ENCODE data around the gene MAP7. TPM values are rescaled to one million over a fixed set of nuclear protein-coding genes. Genes with fewer than 3 reads are reported as not detected.

Gene MAP7
- total RNA-seq, 1 donor, result 0.36 TPM

DNA sequence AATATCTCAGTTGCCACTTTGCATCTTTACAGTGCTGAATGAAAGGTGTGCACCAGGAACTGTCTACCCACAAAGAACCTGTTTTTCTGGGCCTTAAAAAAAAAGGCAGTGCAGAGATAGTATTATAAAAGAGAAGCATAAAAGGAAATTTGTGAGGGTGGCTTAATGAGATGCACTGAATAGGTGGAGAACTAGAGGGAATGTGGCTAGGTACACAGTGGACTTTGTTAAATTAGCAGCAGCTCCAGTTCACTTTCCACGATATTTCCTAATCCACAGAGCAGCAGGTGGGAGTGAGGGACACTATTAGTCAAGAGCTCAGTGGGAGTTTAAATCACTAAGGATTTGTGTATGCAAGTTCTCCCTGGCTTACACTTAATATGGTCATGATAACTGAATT lies 38.8 kb downstream of the MAP7 start:
- DNase-seq (ENCODE audit: low read depth), result no peak
- no peak overlapping the region for H3K4me3 ChIP-seq (ENCODE audit: low read depth, low read length)
- TF ChIP-seq, protein P1, sequence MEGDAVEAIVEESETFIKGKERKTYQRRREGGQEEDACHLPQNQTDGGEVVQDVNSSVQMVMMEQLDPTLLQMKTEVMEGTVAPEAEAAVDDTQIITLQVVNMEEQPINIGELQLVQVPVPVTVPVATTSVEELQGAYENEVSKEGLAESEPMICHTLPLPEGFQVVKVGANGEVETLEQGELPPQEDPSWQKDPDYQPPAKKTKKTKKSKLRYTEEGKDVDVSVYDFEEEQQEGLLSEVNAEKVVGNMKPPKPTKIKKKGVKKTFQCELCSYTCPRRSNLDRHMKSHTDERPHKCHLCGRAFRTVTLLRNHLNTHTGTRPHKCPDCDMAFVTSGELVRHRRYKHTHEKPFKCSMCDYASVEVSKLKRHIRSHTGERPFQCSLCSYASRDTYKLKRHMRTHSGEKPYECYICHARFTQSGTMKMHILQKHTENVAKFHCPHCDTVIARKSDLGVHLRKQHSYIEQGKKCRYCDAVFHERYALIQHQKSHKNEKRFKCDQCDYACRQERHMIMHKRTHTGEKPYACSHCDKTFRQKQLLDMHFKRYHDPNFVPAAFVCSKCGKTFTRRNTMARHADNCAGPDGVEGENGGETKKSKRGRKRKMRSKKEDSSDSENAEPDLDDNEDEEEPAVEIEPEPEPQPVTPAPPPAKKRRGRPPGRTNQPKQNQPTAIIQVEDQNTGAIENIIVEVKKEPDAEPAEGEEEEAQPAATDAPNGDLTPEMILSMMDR (IDR thresholded peaks at IDR 0.05; ENCODE audit: insufficient read depth, low read length), result no peak

DNA sequence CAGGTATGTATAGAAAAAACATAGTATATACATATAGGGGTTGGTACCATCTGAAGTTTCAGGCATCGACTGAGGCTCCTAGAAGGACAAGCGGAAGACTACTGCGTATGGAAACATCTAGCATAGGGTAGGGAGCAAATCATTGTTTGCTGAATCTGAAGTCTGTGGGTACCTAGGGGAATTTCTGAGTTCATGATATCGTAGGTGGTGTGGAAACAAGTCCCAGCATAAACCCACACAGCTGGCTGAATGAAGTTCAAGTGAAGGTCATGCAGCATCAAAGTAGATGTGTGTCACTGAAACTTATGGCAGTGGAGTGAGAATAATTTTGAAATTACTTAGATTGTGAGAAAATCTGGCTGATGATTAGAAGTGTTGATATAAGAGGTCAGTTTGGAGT lies 39.4 kb downstream of the MAP7 start:
- no peak overlapping the region for H3K4me3 ChIP-seq (ENCODE audit: low read depth, low read length)
- TF ChIP-seq, protein P1 (IDR thresholded peaks at IDR 0.05; ENCODE audit: insufficient read depth, low read length), result no peak
- no peak for DNase-seq (ENCODE audit: low read depth)

DNA sequence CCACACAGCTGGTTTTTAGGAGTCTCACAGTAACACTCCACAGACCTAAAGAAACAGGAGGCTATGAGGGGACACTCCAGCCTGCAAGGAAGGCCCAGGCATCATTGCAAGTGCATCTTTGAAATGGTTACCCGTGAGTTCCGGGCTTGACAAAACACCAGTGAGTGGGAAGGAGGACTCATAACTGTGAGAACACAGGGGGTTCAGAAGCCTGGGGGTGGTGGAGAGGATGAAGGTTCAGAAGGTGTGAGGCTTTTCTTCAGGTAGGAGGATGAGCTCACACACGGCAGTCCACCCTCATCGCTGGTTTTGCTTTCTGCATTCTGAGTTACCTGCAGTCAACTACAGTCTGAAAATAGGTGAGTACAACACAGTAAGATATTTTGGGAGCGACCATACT lies 39.9 kb downstream of the MAP7 start:
- TF ChIP-seq, protein P1 (IDR thresholded peaks at IDR 0.05; ENCODE audit: insufficient read depth, low read length), result no peak
- no peak for DNase-seq (ENCODE audit: low read depth)
- no peak overlapping the region for H3K4me3 ChIP-seq (ENCODE audit: low read depth, low read length)

DNA sequence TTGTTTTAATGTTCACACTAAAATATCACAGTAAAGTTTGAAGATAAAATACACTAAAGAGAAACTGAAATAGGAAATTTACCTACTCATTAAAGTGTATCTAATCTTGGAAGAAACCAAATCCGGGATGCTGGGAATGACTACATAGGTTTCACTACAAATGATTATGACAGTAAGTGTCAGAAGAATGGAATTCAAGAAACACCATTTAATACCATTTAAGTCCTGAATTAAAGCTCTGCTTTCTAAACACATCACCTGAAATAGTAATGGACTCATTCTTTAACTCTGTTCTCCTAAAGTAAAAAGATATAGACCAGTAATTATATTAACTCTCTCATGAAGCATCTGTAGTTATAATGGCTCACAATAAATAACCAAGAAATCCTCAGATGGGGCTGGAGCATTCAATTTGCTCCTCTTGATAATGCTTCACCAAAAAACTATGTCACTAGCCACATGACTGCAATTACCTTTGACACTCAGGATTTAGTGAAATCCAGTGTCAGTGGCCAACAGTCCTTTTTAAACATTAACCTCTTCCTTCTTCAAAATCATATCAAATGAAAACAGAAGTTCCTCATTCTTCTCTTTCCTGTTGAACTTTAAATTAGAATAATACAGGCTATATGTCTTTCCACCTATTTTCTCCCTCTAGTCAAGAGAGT lies 41.4 kb downstream of the MAP7 start:
- TF ChIP-seq, protein P1 (IDR thresholded peaks at IDR 0.05; ENCODE audit: insufficient read depth, low read length), result no peak
- no peak for DNase-seq (ENCODE audit: low read depth)

DNA sequence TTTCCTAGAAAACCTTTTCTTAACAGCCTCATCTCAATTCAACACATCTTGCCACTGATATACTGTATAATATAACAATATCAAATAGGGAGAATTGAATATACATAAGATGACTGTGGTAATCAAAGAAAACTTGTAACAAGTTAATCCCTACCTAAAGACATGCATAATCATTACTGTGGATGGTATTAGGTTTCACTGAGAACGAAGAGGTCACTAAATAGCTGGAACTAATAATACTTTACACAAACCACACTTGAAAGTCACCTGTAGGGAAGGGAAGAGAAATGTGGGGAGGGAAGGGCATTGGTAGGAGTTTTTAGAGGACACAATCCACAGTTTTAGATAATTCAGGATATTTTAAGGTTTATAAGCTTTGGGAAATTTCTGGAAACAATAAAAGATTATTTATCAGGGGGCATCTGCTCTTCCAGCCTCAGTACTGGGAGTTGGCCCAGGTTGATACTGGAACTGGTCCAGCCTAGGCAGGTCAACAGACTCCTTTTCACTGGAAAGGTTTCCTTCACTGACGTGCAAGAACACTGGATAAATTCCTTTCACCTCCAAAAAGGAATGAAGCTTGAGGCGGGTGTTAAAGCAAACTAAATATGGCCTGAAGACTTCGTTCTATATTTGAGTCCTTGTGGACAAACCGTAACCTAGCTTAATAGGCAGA lies 44.0 kb downstream of the MAP7 start:
- TF ChIP-seq, protein P1 (IDR thresholded peaks at IDR 0.05; ENCODE audit: insufficient read depth, low read length), result no peak
- DNase-seq (ENCODE audit: low read depth), result no peak
- no peak overlapping the region for H3K4me3 ChIP-seq (ENCODE audit: low read depth, low read length)

More for the DNA sequence above, 41.4 kb downstream of the MAP7 start:
- no peak overlapping the region for H3K4me3 ChIP-seq (ENCODE audit: low read depth, low read length)

DNA sequence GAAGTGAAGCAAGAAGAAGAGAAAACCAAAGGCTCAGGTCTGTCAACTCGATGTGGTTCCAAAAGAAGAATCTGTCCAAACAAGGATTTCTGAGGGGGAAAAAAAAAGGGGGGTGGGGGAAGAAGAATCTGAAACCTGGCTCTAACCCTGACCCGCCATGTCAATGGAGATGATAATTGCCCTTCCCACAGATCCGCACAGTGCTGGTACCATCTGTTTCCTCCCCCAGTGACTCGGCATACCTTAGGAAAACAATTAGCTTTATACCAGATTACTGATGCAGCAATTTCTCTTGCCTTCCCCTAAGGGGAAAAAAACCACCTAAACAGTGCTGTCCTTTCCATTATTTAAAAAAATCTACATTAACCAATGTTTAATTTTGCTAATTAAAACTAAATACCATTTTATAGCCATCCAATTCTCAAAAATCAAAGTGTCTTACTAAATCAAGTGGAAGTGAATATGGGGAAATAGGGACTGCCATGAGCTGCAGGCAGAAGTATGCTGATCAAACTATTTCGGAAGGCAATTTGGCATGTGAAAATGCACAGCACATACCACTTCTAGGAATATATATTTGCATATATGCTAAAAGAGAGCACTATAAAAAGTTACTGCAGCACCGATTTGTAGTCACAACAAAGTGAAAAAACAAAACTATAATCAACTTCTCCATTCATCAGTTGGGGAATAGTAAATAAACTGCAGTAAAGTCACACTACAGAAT lies 46.8 kb downstream of the MAP7 start:
- no peak for DNase-seq (ENCODE audit: low read depth)
- no peak overlapping the region for H3K4me3 ChIP-seq (ENCODE audit: low read depth, low read length)
- TF ChIP-seq, protein P1 (IDR thresholded peaks at IDR 0.05; ENCODE audit: insufficient read depth, low read length), result no peak

All from fibroblast of the aortic adventitia (primary cell).